H1 (cell line): ENCODE data around the gene ZNF768. TPM values are rescaled to one million over a fixed set of nuclear protein-coding genes. Genes with fewer than 3 reads are reported as not detected.

Experiments used
- CTCF ChIA-PET: fragments of 300-600 bp; sonication (Branson Sonifier 250); formaldehyde crosslinking; loops from one replicate; lab custom pipeline; 2021; ENCODE audit not compliant: partially characterized antibody; lab: Charles Lee
- POLR2A ChIA-PET: fragments of 300-600 bp; sonication (Branson Sonifier 250); formaldehyde crosslinking; loops from one replicate; lab custom pipeline; 2021; ENCODE audit warnings: inconsistent platforms; ENCODE audit not compliant: partially characterized antibody; lab: Charles Lee
- DNase-seq, 2 experiments: peaks; one replicate each; pipeline versions ENCODE4 v3.0.0 to v3.0.0-alpha.2; 2010 to 2022; ENCODE audit warnings: low spot score in 2 of 2, low read depth in 1 of 2, mixed read lengths in 1 of 2
- FAIRE-seq: peaks from 2 replicates; lab custom pipeline; 2011; peaks lifted over from hg19 to GRCh38; lab: Jason Lieb, UNC
- H2AFZ ChIP-seq: 2 replicates; pipeline ENCODE4 v1.8.1; 2012; ENCODE audit warnings: low read length, inconsistent platforms
- H2AK5ac ChIP-seq: 2 replicates; pipeline ENCODE4 v1.6.1; 2013; ENCODE audit warnings: low read depth, low read length
- H2BK120ac ChIP-seq: replicated peaks from 2 replicates; pipeline ENCODE3; 2013; ENCODE audit warnings: low read depth, low read length, inconsistent platforms
- H2BK12ac ChIP-seq: 2 replicates; pipeline ENCODE4 v1.6.1; 2013; ENCODE audit warnings: low read depth, low read length
- H2BK15ac ChIP-seq: 2 replicates; pipeline ENCODE4 v1.6.1; 2013; ENCODE audit warnings: low read length
- H2BK20ac ChIP-seq: 2 replicates; pipeline ENCODE4 v1.6.1; 2013; ENCODE audit warnings: low read length
- H2BK5ac ChIP-seq: 2 replicates; pipeline ENCODE4 v1.6.1; 2013; ENCODE audit warnings: low read depth, low read length
- H3K14ac ChIP-seq: 2 replicates; pipeline ENCODE4 v1.6.1; 2013; ENCODE audit warnings: inconsistent platforms; ENCODE audit not compliant: insufficient read length
- H3K18ac ChIP-seq: 2 replicates; pipeline ENCODE4 v1.6.1; 2013; ENCODE audit warnings: low read length; ENCODE audit errors: extremely low read depth
- H3K23ac ChIP-seq: 2 replicates; pipeline ENCODE4 v1.6.1; 2013; ENCODE audit warnings: inconsistent platforms; ENCODE audit not compliant: insufficient read length
- H3K23me2 ChIP-seq: 2 replicates; pipeline ENCODE4 v1.6.1; 2013; ENCODE audit warnings: low read depth, low read length
- H3K27ac ChIP-seq: 2 replicates; pipeline ENCODE4 v1.6.1; 2011; ENCODE audit warnings: low read depth, low read length, inconsistent platforms
- H3K27me3 ChIP-seq, 4 experiments: replicated peaks in 1 of 4; 1 replicate in 1 of 4; 2 replicates in 3 of 4; pipeline versions ENCODE4 v1.6.1 to v1.8.1; 2011 to 2013; ENCODE audit warnings: low read length in 3 of 4, mild to moderate bottlenecking in 3 of 4, inconsistent platforms in 2 of 4, mixed read lengths in 2 of 4, moderate library complexity in 1 of 4; ENCODE audit not compliant: control insufficient read depth in 3 of 4, insufficient read depth in 3 of 4; ENCODE audit errors: extremely low read depth in 1 of 4
- H3K36me3 ChIP-seq, 4 experiments: 2 replicates each; pipeline versions ENCODE4 v1.6.1 to v1.8.1; 2011 to 2013; ENCODE audit warnings: mild to moderate bottlenecking in 4 of 4, low read length in 3 of 4, moderate library complexity in 2 of 4, control low read depth in 1 of 4, inconsistent platforms in 1 of 4; ENCODE audit not compliant: insufficient read depth in 4 of 4, control insufficient read depth in 2 of 4
- H3K4ac ChIP-seq: replicated peaks from 2 replicates; pipeline ENCODE3; 2013; ENCODE audit warnings: low read length, low read depth, mixed read lengths, inconsistent platforms; ENCODE audit not compliant: insufficient read length
- H3K4me1 ChIP-seq, 4 experiments: replicated peaks in 1 of 4; 1 replicate in 1 of 4; 2 replicates in 3 of 4; pipeline versions ENCODE4 v1.6.1 to v1.8.1; 2011 to 2013; ENCODE audit warnings: low read length in 3 of 4, inconsistent platforms in 2 of 4, mixed read lengths in 1 of 4; ENCODE audit not compliant: insufficient read depth in 4 of 4, control insufficient read depth in 3 of 4
- H3K4me2 ChIP-seq, 2 experiments: 2 replicates each; pipeline versions ENCODE4 v1.6.1 to v1.8.1; 2011 to 2013; ENCODE audit warnings: low read depth in 2 of 2, low read length in 2 of 2, control low read depth in 1 of 2, inconsistent platforms in 1 of 2, mild to moderate bottlenecking in 1 of 2; ENCODE audit not compliant: insufficient read depth in 1 of 2
- H3K4me3 ChIP-seq, 4 experiments: fragments of 200-600, 300-600 bp in 1 of 4; sonication (generic), shearing (Covaris generic), sonication (Bioruptor Twin) in 1 of 4; 2 replicates each; pipeline versions ENCODE4 v1.5.1 to v1.8.1; 2011 to 2016; ENCODE audit warnings: low read length in 4 of 4, low read depth in 3 of 4, control low read depth in 2 of 4, inconsistent platforms in 2 of 4, mild to moderate bottlenecking in 2 of 4, mixed read lengths in 1 of 4, moderate library complexity in 1 of 4; ENCODE audit not compliant: insufficient read depth in 2 of 4; ENCODE audit errors: extremely low read depth in 1 of 4
- H3K56ac ChIP-seq: replicated peaks from 2 replicates; pipeline ENCODE3; 2013; ENCODE audit warnings: low read depth, mild to moderate bottlenecking, mixed read lengths, low read length, inconsistent platforms; ENCODE audit not compliant: insufficient read length
- H3K79me1 ChIP-seq: 2 replicates; pipeline ENCODE4 v1.6.1; 2013; ENCODE audit warnings: low read depth, low read length, control low read depth
- H3K79me2 ChIP-seq, 2 experiments: 2 replicates each; pipeline versions ENCODE4 v1.6.1 to v1.8.1; 2012 to 2013; ENCODE audit warnings: low read length in 2 of 2, mild to moderate bottlenecking in 2 of 2, inconsistent platforms in 1 of 2; ENCODE audit not compliant: insufficient read depth in 2 of 2, control insufficient read depth in 1 of 2
- H3K9ac ChIP-seq, 4 experiments: replicated peaks in 1 of 4; 1 replicate in 1 of 4; 2 replicates in 3 of 4; pipeline versions ENCODE4 v1.6.1 to v1.8.1; 2011 to 2013; ENCODE audit warnings: low read depth in 3 of 4, low read length in 3 of 4, control low read depth in 2 of 4, mild to moderate bottlenecking in 2 of 4, moderate library complexity in 2 of 4, inconsistent platforms in 1 of 4; ENCODE audit errors: extremely low read depth in 1 of 4
- H3K9me3 ChIP-seq, 2 experiments: 2 replicates each; pipeline versions ENCODE4 v1.6.1 to v1.8.1; 2012 to 2013; ENCODE audit warnings: mild to moderate bottlenecking in 2 of 2, moderate library complexity in 2 of 2, control low read depth in 1 of 2, inconsistent platforms in 1 of 2, low read depth in 1 of 2, low read length in 1 of 2, mixed read lengths in 1 of 2; ENCODE audit not compliant: insufficient read depth in 2 of 2
- H4K20me1 ChIP-seq, 2 experiments: replicated peaks in 1 of 2; 2 replicates each; pipeline versions ENCODE3 to v1.8.1; 2011 to 2013; ENCODE audit warnings: inconsistent platforms in 2 of 2, low read length in 2 of 2, mild to moderate bottlenecking in 1 of 2; ENCODE audit not compliant: insufficient read depth in 2 of 2, control insufficient read depth in 1 of 2
- H4K5ac ChIP-seq: 2 replicates; pipeline ENCODE4 v1.6.1; 2013; ENCODE audit warnings: low read length, low read depth, mixed read lengths, inconsistent platforms; ENCODE audit not compliant: insufficient read length
- H4K8ac ChIP-seq: 2 replicates; pipeline ENCODE4 v1.8.0; 2013; ENCODE audit warnings: mild to moderate bottlenecking, moderate library complexity, low read length, inconsistent platforms; ENCODE audit not compliant: insufficient read depth; ENCODE audit errors: extremely low read depth
- H4K91ac ChIP-seq: replicated peaks from 2 replicates; pipeline ENCODE3; 2013; ENCODE audit warnings: low read length, mixed read lengths, inconsistent platforms; ENCODE audit not compliant: insufficient read length
- CBX8 ChIP-seq: fragments of 300-800, 300-1000 bp; sonication (generic); IDR thresholded peaks from 2 replicates; pipeline ENCODE4 v1.7.1; 2016; ENCODE audit warnings: low read depth, low read length, borderline replicate concordance
- CHD1 ChIP-seq: IDR thresholded peaks from 2 replicates; pipeline ENCODE4 v1.6.1; 2012; ENCODE audit warnings: low read depth, low read length, improper control_type of control experiment
- CHD2 ChIP-seq: IDR thresholded peaks from 2 replicates; pipeline ENCODE4 v1.6.1; 2012; ENCODE audit warnings: low read length, improper control_type of control experiment
- CREB1 ChIP-seq: IDR thresholded peaks from 2 replicates; pipeline ENCODE4 v1.6.1; 2012; ENCODE audit warnings: inconsistent platforms
- CTBP2 ChIP-seq: IDR thresholded peaks from 2 replicates; pipeline ENCODE4 v1.7.0; 2011; ENCODE audit warnings: borderline replicate concordance, mild to moderate bottlenecking, moderate library complexity, mixed read lengths, low read length; ENCODE audit not compliant: insufficient read depth, insufficient read length
- EP300 ChIP-seq, 2 experiments: IDR thresholded peaks; 1 replicate in 1 of 2; 2 replicates in 1 of 2; pipeline ENCODE4 v1.6.1; 2011 to 2012; ENCODE audit warnings: low read depth in 2 of 2, low read length in 2 of 2, mild to moderate bottlenecking in 2 of 2, borderline replicate concordance in 1 of 2, inconsistent platforms in 1 of 2, moderate library complexity in 1 of 2
- JUN ChIP-seq: IDR thresholded peaks from 2 replicates; pipeline ENCODE4 v1.6.1; 2011; ENCODE audit warnings: low read depth, mild to moderate bottlenecking, improper control_type of control experiment, low read length
- NRF1 ChIP-seq: IDR thresholded peaks from 2 replicates; pipeline ENCODE4 v1.6.1; 2011; ENCODE audit warnings: mild to moderate bottlenecking, low read depth, low read length, improper control_type of control experiment
- RAD21 ChIP-seq, 2 experiments: IDR thresholded peaks in 1 of 2; conservative IDR thresholded peaks in 1 of 2; 2 replicates each; pipeline ENCODE4 v1.6.1; 2011; ENCODE audit warnings: low read depth in 2 of 2, low read length in 2 of 2, improper control_type of control experiment in 1 of 2, inconsistent platforms in 1 of 2, mild to moderate bottlenecking in 1 of 2, moderate library complexity in 1 of 2
- RBBP5 ChIP-seq: IDR thresholded peaks from 2 replicates; pipeline ENCODE4 v1.7.1; 2012; ENCODE audit warnings: low read depth, mild to moderate bottlenecking, inconsistent platforms, low read length, moderate library complexity, borderline replicate concordance
- SAP30 ChIP-seq: fragments of 300-600 bp; sonication (generic); IDR thresholded peaks from 2 replicates; pipeline ENCODE4 v1.7.1; 2012; ENCODE audit warnings: low read length, moderate library complexity, mild to moderate bottlenecking, inconsistent platforms; ENCODE audit not compliant: insufficient read depth, insufficient replicate concordance
- WGBS, 2 experiments: shearing (Covaris generic) in 1 of 2; methylation state at CpG; one replicate each; pipeline versions ENCODE4 v1.1.6 to v1.1.7; 2013 to 2015; ENCODE audit warnings: low lambda C conversion rate in 2 of 2, mixed read lengths in 2 of 2, inconsistent platforms in 1 of 2, low coverage in 1 of 2, missing lambda C conversion rate in 1 of 2; ENCODE audit not compliant: insufficient replicate concordance in 2 of 2, insufficient coverage in 1 of 2, insufficient read length in 1 of 2; ENCODE audit errors: extremely low coverage in 1 of 2, missing lambda C conversion rate in 1 of 2; 5-methylcytosine and 5-hydroxymethylcytosine counted together
- polyA plus RNA-seq, 7 experiments: library from polyadenylated mRNA; depleted of rRNA in 3 of 7; stranded (reverse) in 5 of 7; unstranded in 2 of 7; fragments of >200 nt in 5 of 7; fragments of 200-250 nt in 2 of 7; gene quantifications; 1 replicate in 5 of 7; 2 replicates in 1 of 7; 4 replicates in 1 of 7; pipeline versions ENCODE4 v1.2.1 to v1.2.3, GENCODE V29; 2011 to 2013; ENCODE audit warnings: missing spikeins in 2 of 7, mixed read lengths in 2 of 7
- total RNA-seq: library from RNA; stranded (reverse); fragmentation: NEBNext Ultra II Directional; extraction: Animal tissue kit (Norgen Biotek cat#: 25700); gene quantifications from 2 replicates; pipeline ENCODE4 v1.2.1, GENCODE V29; 2021

Gene ZNF768
- total and polyA plus RNA-seq, 2 of the 8 experiments (the other 6 are each of a cell fraction or from before 2014, with no cell fraction given): 36.1 to 47.7 TPM

- H4K5ac ChIP-seq: no peak overlapping the region
- no peaks in the 10 kb centered on the region for H3K27me3 ChIP-seq
- no peak overlapping the region; the same call in 1 of the 2 replicates for H4K8ac ChIP-seq
- peaks cover 3 to 8% (median 5%) of the 10 kb centered on the region in 4 experiments; a peak in 4 of 8 replicates for H3K36me3 ChIP-seq
- no peak overlapping the region for H3K9ac ChIP-seq
- 93% methylated on average over 13 of the region's 18 CpGs; no CpG with 5 or more reads in 1 of the 2 experiments for WGBS, 2 experiments
- no peak overlapping the region for H2BK5ac ChIP-seq
- no peak overlapping the region for H3K56ac ChIP-seq
- H3K4ac ChIP-seq: no peak overlapping the region
- H3K23ac ChIP-seq: no peak overlapping the region
- peaks cover 0 to 5% (median 2%) of the 10 kb centered on the region in 4 experiments; a peak in 2 of 7 replicates for H3K4me1 ChIP-seq
- H4K91ac ChIP-seq: no peak overlapping the region
- H3K4me3 ChIP-seq: no peak overlapping the region
- POLR2A ChIA-PET: interaction anchor here (1.0 to 8.4 kb wide), 7 partner anchors 11 to 27 kb away, joined by 3 to 121 read pairs (median 5); partner anchors contain the start of gene ZNF747
- FAIRE-seq (no peak), DNase-seq (no peak)
- no peak overlapping the region for H3K14ac ChIP-seq
- H3K23me2 ChIP-seq: peaks cover 7% of the 10 kb centered on the region; the same call in 1 of the 2 replicates
- H3K27ac ChIP-seq: no peak overlapping the region
- H3K79me1 ChIP-seq: no peaks in the 10 kb centered on the region
- H2BK20ac ChIP-seq: no peak overlapping the region
- CTCF ChIA-PET: interaction anchor here (2.0 to 3.8 kb wide), 2 partner anchors 19 to 60 kb away, joined by 7 to 12 read pairs; partner anchors contain the start of gene ZNF747
- H4K20me1 ChIP-seq: peaks cover 0 to 4% of the 10 kb centered on the region in 2 experiments
- H2BK120ac ChIP-seq: no peak overlapping the region
- H2AK5ac ChIP-seq: no peak overlapping the region
- H2AFZ ChIP-seq: no peak overlapping the region
- H3K9me3 ChIP-seq: no peaks in the 10 kb centered on the region
- H2BK15ac ChIP-seq: no peak overlapping the region
- H2BK12ac ChIP-seq: no peak overlapping the region
- no peak overlapping the region for H3K4me2 ChIP-seq
- no peak overlapping the region for H3K18ac ChIP-seq
- no peaks in the 10 kb centered on the region for H3K79me2 ChIP-seq
- no peak for TF ChIP-seq CBX8
- no peak for TF ChIP-seq CTBP2
- no peak for TF ChIP-seq RAD21 (IDR thresholded peaks at IDR 0.05 in 1 of 2, conservative IDR thresholded peaks at IDR 0.05 in 1 of 2; ENCODE audit: low read depth in 2 of 2, low read length in 2 of 2)
- TF ChIP-seq JUN: no peak
- TF ChIP-seq NRF1: no peak
- no peak for TF ChIP-seq CHD2
- no peak for TF ChIP-seq CHD1
- TF ChIP-seq EP300 (IDR thresholded peaks at IDR 0.05; ENCODE audit: borderline replicate concordance in 1 of 2, low read depth in 2 of 2, low read length in 2 of 2): no peak
- TF ChIP-seq CREB1: no peak
- TF ChIP-seq SAP30: no peak
- no peak for TF ChIP-seq RBBP5
These were observed 28.4 kb upstream of the ZNF768 start for GRCh38 chr16:30554557-30555314.
